HEK293 (cell line): ENCODE data around the gene PCNX3.
A peak's percentile ranks its signal among the peaks of the same experiment; 100 is the strongest.

Source experiments
- CTCF ChIA-PET: fragments of 350-600 bp; formaldehyde crosslinking; extraction: SDS; loops from one replicate; lab custom pipeline; 2021; ENCODE audit warnings: antibody characterized with exemption; lab: Yijun Ruan, JAX
- POLR2A ChIA-PET: fragments of 300-600 bp; formaldehyde crosslinking; extraction: SDS; loops from one replicate; lab custom pipeline; 2020; ENCODE audit warnings: antibody characterized with exemption, inconsistent platforms; lab: Yijun Ruan, JAX
- H3K27ac ChIP-seq: fragments of 200-500 bp; sonication (Bioruptor generic); 2 replicates; pipeline ENCODE4 v1.5.1; 2014; ENCODE audit warnings: low read depth, low read length, control low read depth, inconsistent platforms; ENCODE audit errors: extremely low read depth
- H3K36me3 ChIP-seq, 2 experiments: fragments of 200-500 bp in 1 of 2; sonication (Bioruptor generic) in 1 of 2; 1 replicate in 1 of 2; 2 replicates in 1 of 2; pipeline ENCODE4 v1.5.1; 2014 to 2017; ENCODE audit warnings: inconsistent platforms in 2 of 2, low read length in 2 of 2; ENCODE audit not compliant: control insufficient read depth in 2 of 2, insufficient read depth in 1 of 2
- H3K4me1 ChIP-seq: fragments of 200-500 bp; sonication (Bioruptor generic); 2 replicates; pipeline ENCODE4 v1.5.1; 2014; ENCODE audit warnings: mild to moderate bottlenecking, low read length, inconsistent platforms; ENCODE audit not compliant: control insufficient read depth, insufficient read depth
- H3K4me3 ChIP-seq: 2 replicates; pipeline ENCODE4 v1.5.1; 2011; ENCODE audit warnings: low read depth, mild to moderate bottlenecking, control low read depth, low read length, moderate library complexity
- H3K9me3 ChIP-seq: fragments of 200-500 bp; sonication (Bioruptor generic); 2 replicates; pipeline ENCODE4 v1.5.1; 2014; ENCODE audit warnings: low read depth, low read length, inconsistent platforms; ENCODE audit not compliant: control insufficient read depth, insufficient read depth
- GFI1B ChIP-seq: fragments of 450-650 bp; formaldehyde crosslinking; IDR thresholded peaks from 2 replicates; pipeline ENCODE4 v1.5.1; 2016; ENCODE audit warnings: missing biosample characterization, missing genetic modification characterization
- INSM2 ChIP-seq: fragments of 450-650 bp; formaldehyde crosslinking; IDR thresholded peaks from 2 replicates; pipeline ENCODE4 v1.5.1; 2016; ENCODE audit warnings: missing biosample characterization, missing genetic modification characterization
- KLF17 ChIP-seq: fragments of 450-650 bp; formaldehyde crosslinking; IDR thresholded peaks from 2 replicates; pipeline ENCODE4 v1.5.1; 2016; ENCODE audit warnings: missing biosample characterization, missing genetic modification characterization
- PRDM6 ChIP-seq: fragments of 450-650 bp; formaldehyde crosslinking; IDR thresholded peaks from 2 replicates; pipeline ENCODE4 v1.5.1; 2017; ENCODE audit warnings: missing biosample characterization, missing genetic modification characterization
- RBAK ChIP-seq: fragments of 450-650 bp; formaldehyde crosslinking; IDR thresholded peaks from 2 replicates; pipeline ENCODE4 v1.5.1; 2016; ENCODE audit warnings: missing biosample characterization, missing genetic modification characterization
- REST ChIP-seq: fragments of 450-650 bp; formaldehyde crosslinking; IDR thresholded peaks from 2 replicates; pipeline ENCODE4 v1.5.1; 2016; ENCODE audit warnings: missing biosample characterization, missing genetic modification characterization
- TRIM28 ChIP-seq: IDR thresholded peaks from 2 replicates; pipeline ENCODE4 v1.6.1; 2011; ENCODE audit warnings: low read length, control low read depth, borderline replicate concordance
- ZNF121 ChIP-seq: fragments of 450-650 bp; formaldehyde crosslinking; IDR thresholded peaks from 2 replicates; pipeline ENCODE4 v1.5.1; 2016; ENCODE audit warnings: missing biosample characterization, missing genetic modification characterization
- ZNF248 ChIP-seq: fragments of 450-650 bp; formaldehyde crosslinking; IDR thresholded peaks from 2 replicates; pipeline ENCODE4 v1.5.1; 2017; ENCODE audit warnings: missing biosample characterization, missing genetic modification characterization
- ZNF37A ChIP-seq: fragments of 450-650 bp; IDR thresholded peaks from 2 replicates; pipeline ENCODE4 v1.5.1; 2018; ENCODE audit warnings: missing biosample characterization, missing genetic modification characterization
- ZNF404 ChIP-seq: fragments of 450-650 bp; formaldehyde crosslinking; IDR thresholded peaks from 2 replicates; pipeline ENCODE4 v1.5.1; 2017; ENCODE audit warnings: missing biosample characterization, missing genetic modification characterization
- ZNF510 ChIP-seq: fragments of 450-650 bp; formaldehyde crosslinking; IDR thresholded peaks from 2 replicates; pipeline ENCODE4 v1.5.1; 2018; ENCODE audit warnings: mild to moderate bottlenecking, missing genetic modification characterization, missing biosample characterization; ENCODE audit not compliant: insufficient replicate concordance
- ZNF600 ChIP-seq: fragments of 450-650 bp; formaldehyde crosslinking; IDR thresholded peaks from 2 replicates; pipeline ENCODE4 v1.5.1; 2016; ENCODE audit warnings: missing biosample characterization, missing genetic modification characterization
- ZNF654 ChIP-seq: fragments of 450-650 bp; formaldehyde crosslinking; IDR thresholded peaks from 2 replicates; pipeline ENCODE4 v1.5.1; 2016; ENCODE audit warnings: low read depth, missing biosample characterization, missing genetic modification characterization

PCNX3 gene

GRCh38 chr11:65569164-65569972 lies 46.2 kb upstream of the PCNX3 start:
- Histone ChIP-seq H3K27ac (peak overlapping the region; percentile 93), H3K36me3 (peaks cover 0 to 17% of the 10 kb centered on the region in 2 experiments; a peak in 1 of 3 replicates), H3K4me1 (peaks cover 16% of the 10 kb centered on the region; the same call in 1 of the 2 replicates), H3K4me3 (peak overlapping the region; percentile 74), H3K9me3 (no peaks in the 10 kb centered on the region)
- POLR2A ChIA-PET, result interaction anchor here (1.1 to 4.2 kb wide), 12 partner anchors 9 to 290 kb away, joined by 3 to 41 read pairs (median 8); partner anchors contain the start of genes CFL1, LTBP3, MALAT1 and MAP3K11
- CTCF ChIA-PET, result interaction anchor here (0.6 to 5.6 kb wide), 6 partner anchors 13 to 343 kb away, joined by 3 to 133 read pairs (median 4); no protein-coding TSS in a partner anchor
- TF ChIP-seq ZNF404 (tag by site-specific recombination) (no peak), REST (tag by site-specific recombination) (no peak), RBAK (tag by site-specific recombination) (no peak), ZNF510 (tag by site-specific recombination) (no peak), ZNF121 (tag by site-specific recombination) (no peak), KLF17 (tag by site-specific recombination) (no peak), ZNF600 (tag by site-specific recombination) (0 out of 2 replicates have a peak, but pooled peaks have one; percentile 8), TRIM28 (no peak), PRDM6 (tag by site-specific recombination) (no peak), INSM2 (0 out of 2 replicates have a peak, but pooled peaks have one; percentile 5), ZNF37A (tag by site-specific recombination) (no peak), GFI1B (tag by site-specific recombination) (no peak), ZNF654 (tag by site-specific recombination) (no peak), ZNF248 (tag by site-specific recombination) (no peak)
